ENCODE measurements around the gene RNF14.

DNA sequence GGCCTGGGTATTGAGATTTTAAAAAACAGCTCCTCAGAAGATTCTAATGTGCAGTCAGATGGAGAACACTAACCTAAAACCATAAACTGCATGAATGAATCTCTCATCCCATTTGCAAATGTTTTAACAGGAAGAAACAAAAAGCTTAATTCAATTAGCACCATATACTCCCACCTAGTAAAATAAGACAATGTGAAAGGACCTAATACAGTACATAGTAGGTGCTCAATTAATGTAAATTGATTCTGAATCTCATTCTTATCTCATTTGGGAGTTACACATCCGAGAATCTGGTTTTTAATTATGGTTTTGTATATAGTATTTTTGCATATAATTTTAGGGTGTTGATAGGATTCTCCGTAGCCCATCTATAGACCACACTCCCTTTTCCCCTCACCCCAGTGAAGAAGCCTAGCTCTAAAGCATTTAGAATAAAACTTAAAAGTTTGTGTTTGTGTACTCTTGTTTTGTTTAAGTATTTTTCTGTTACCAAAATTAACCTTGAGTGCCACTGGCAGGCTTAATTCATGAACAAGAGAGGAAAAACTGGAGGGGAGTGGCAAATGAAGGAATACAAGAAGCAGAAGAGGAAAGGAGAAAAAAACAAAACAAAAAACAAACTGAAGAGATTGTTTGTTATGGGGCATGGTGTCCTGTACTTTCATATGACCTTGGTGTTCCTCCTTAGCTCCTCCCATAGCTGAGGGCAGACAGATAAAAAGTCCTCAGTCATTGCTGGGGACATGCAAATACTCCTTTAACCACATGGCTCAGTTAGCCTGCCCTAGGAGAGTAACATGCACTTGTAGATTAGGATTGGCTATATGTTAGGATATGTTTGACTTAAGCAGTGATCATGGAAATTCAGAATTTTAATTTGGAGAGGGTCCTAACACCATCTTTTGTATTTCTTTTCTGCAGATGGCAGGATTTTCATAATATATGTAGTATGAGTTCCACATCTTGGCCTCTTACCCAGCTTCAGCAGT, 1.2 kb downstream of the RNF14 start:
- TF ChIP-seq EZH2phosphoT487 (IDR thresholded peaks at IDR 0.05; ENCODE audit: borderline replicate concordance, low read depth) (no peak), TCF12 (IDR thresholded peaks at IDR 0.05) (no peak), NRF1 (IDR thresholded peaks at IDR 0.05; ENCODE audit: low read depth, low read length) (no peak)
- TF ChIP-seq, protein P1, sequence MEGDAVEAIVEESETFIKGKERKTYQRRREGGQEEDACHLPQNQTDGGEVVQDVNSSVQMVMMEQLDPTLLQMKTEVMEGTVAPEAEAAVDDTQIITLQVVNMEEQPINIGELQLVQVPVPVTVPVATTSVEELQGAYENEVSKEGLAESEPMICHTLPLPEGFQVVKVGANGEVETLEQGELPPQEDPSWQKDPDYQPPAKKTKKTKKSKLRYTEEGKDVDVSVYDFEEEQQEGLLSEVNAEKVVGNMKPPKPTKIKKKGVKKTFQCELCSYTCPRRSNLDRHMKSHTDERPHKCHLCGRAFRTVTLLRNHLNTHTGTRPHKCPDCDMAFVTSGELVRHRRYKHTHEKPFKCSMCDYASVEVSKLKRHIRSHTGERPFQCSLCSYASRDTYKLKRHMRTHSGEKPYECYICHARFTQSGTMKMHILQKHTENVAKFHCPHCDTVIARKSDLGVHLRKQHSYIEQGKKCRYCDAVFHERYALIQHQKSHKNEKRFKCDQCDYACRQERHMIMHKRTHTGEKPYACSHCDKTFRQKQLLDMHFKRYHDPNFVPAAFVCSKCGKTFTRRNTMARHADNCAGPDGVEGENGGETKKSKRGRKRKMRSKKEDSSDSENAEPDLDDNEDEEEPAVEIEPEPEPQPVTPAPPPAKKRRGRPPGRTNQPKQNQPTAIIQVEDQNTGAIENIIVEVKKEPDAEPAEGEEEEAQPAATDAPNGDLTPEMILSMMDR (IDR thresholded peaks at IDR 0.05) = no peak
- TF ChIP-seq, protein P2, sequence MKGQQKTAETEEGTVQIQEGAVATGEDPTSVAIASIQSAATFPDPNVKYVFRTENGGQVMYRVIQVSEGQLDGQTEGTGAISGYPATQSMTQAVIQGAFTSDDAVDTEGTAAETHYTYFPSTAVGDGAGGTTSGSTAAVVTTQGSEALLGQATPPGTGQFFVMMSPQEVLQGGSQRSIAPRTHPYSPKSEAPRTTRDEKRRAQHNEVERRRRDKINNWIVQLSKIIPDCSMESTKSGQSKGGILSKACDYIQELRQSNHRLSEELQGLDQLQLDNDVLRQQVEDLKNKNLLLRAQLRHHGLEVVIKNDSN (IDR thresholded peaks at IDR 0.05; ENCODE audit: borderline replicate concordance, low read depth) = no peak
- TF ChIP-seq, protein P3, sequence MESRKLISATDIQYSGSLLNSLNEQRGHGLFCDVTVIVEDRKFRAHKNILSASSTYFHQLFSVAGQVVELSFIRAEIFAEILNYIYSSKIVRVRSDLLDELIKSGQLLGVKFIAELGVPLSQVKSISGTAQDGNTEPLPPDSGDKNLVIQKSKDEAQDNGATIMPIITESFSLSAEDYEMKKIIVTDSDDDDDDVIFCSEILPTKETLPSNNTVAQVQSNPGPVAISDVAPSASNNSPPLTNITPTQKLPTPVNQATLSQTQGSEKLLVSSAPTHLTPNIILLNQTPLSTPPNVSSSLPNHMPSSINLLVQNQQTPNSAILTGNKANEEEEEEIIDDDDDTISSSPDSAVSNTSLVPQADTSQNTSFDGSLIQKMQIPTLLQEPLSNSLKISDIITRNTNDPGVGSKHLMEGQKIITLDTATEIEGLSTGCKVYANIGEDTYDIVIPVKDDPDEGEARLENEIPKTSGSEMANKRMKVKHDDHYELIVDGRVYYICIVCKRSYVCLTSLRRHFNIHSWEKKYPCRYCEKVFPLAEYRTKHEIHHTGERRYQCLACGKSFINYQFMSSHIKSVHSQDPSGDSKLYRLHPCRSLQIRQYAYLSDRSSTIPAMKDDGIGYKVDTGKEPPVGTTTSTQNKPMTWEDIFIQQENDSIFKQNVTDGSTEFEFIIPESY (IDR thresholded peaks at IDR 0.05; ENCODE audit: borderline replicate concordance, low read depth) = no peak

All from SK-N-SH (cell line).